OCI-LY3 (cell line): ENCODE measurements around the gene ACTBL2.

ENCODE experiments used
- CTCF ChIP-seq: fragments of 200-600, 300-600 bp; sonication (generic); IDR thresholded peaks from 2 replicates; pipeline ENCODE4 v1.5.1; 2014; ENCODE audit warnings: antibody characterized with exemption, low read length, low read depth
- EZH2phosphoT487 ChIP-seq: fragments of 200-600 bp; shearing (Covaris generic); IDR thresholded peaks from 2 replicates; pipeline ENCODE4 v1.6.1; 2018; ENCODE audit warnings: antibody characterized with exemption, mixed run types, low read depth

- TF ChIP-seq CTCF (no peak), EZH2phosphoT487 (no peak)
Measured at GRCh38 chr5:57488215-57488955, 5.8 kb upstream of the ACTBL2 start.
